HEK293 (cell line): Measurements from ENCODE around the gene GNAS.

Source experiments
- CTCF ChIA-PET: fragments of 350-600 bp; formaldehyde crosslinking; extraction: SDS; loops from one replicate; lab custom pipeline; 2021; ENCODE audit warnings: antibody characterized with exemption; lab: Yijun Ruan, JAX
- POLR2A ChIA-PET: fragments of 300-600 bp; formaldehyde crosslinking; extraction: SDS; loops from one replicate; lab custom pipeline; 2020; ENCODE audit warnings: antibody characterized with exemption, inconsistent platforms; lab: Yijun Ruan, JAX
- H3K27ac ChIP-seq: fragments of 200-500 bp; sonication (Bioruptor generic); 2 replicates; pipeline ENCODE4 v1.5.1; 2014; ENCODE audit warnings: low read depth, low read length, control low read depth, inconsistent platforms; ENCODE audit errors: extremely low read depth
- H3K36me3 ChIP-seq, 2 experiments: fragments of 200-500 bp in 1 of 2; sonication (Bioruptor generic) in 1 of 2; 1 replicate in 1 of 2; 2 replicates in 1 of 2; pipeline ENCODE4 v1.5.1; 2014 to 2017; ENCODE audit warnings: inconsistent platforms in 2 of 2, low read length in 2 of 2; ENCODE audit not compliant: control insufficient read depth in 2 of 2, insufficient read depth in 1 of 2
- H3K4me1 ChIP-seq: fragments of 200-500 bp; sonication (Bioruptor generic); 2 replicates; pipeline ENCODE4 v1.5.1; 2014; ENCODE audit warnings: mild to moderate bottlenecking, low read length, inconsistent platforms; ENCODE audit not compliant: control insufficient read depth, insufficient read depth
- H3K4me3 ChIP-seq: 2 replicates; pipeline ENCODE4 v1.5.1; 2011; ENCODE audit warnings: low read depth, mild to moderate bottlenecking, control low read depth, low read length, moderate library complexity
- H3K9me3 ChIP-seq: fragments of 200-500 bp; sonication (Bioruptor generic); 2 replicates; pipeline ENCODE4 v1.5.1; 2014; ENCODE audit warnings: low read depth, low read length, inconsistent platforms; ENCODE audit not compliant: control insufficient read depth, insufficient read depth
- CTCF ChIP-seq: fragments of 450-650 bp; formaldehyde crosslinking; IDR thresholded peaks from 2 replicates; pipeline ENCODE4 v1.5.1; 2016; ENCODE audit warnings: missing biosample characterization, missing genetic modification characterization
- GLIS2 ChIP-seq: fragments of 450-650 bp; formaldehyde crosslinking; IDR thresholded peaks from 2 replicates; pipeline ENCODE4 v1.5.1; 2016; ENCODE audit warnings: missing biosample characterization, missing genetic modification characterization
- KLF9 ChIP-seq: fragments of 450-650 bp; formaldehyde crosslinking; IDR thresholded peaks from 2 replicates; pipeline ENCODE4 v1.5.1; 2016; ENCODE audit warnings: missing biosample characterization, missing genetic modification characterization, low read depth
- RBAK ChIP-seq: fragments of 450-650 bp; formaldehyde crosslinking; IDR thresholded peaks from 2 replicates; pipeline ENCODE4 v1.5.1; 2016; ENCODE audit warnings: missing biosample characterization, missing genetic modification characterization
- ZBTB26 ChIP-seq: fragments of 450-650 bp; formaldehyde crosslinking; optimal IDR thresholded peaks from 2 replicates; pipeline ENCODE3; 2016; ENCODE audit warnings: missing biosample characterization, mild to moderate bottlenecking, missing genetic modification characterization
- ZBTB8A ChIP-seq: fragments of 450-650 bp; formaldehyde crosslinking; IDR thresholded peaks from 2 replicates; pipeline ENCODE4 v1.5.1; 2016; ENCODE audit warnings: missing biosample characterization, missing genetic modification characterization
- ZIC2 ChIP-seq: fragments of 450-650 bp; formaldehyde crosslinking; IDR thresholded peaks from 2 replicates; pipeline ENCODE4 v1.5.1; 2016; ENCODE audit warnings: missing biosample characterization, missing genetic modification characterization
- ZNF138 ChIP-seq: fragments of 450-650 bp; formaldehyde crosslinking; IDR thresholded peaks from 2 replicates; pipeline ENCODE4 v1.5.1; 2016; ENCODE audit warnings: missing biosample characterization, missing genetic modification characterization, borderline replicate concordance
- ZNF157 ChIP-seq: fragments of 450-650 bp; formaldehyde crosslinking; IDR thresholded peaks from 2 replicates; pipeline ENCODE4 v1.5.1; 2016; ENCODE audit warnings: missing biosample characterization, missing genetic modification characterization
- ZNF221 ChIP-seq: fragments of 450-650 bp; formaldehyde crosslinking; IDR thresholded peaks from 2 replicates; pipeline ENCODE4 v1.5.1; 2017; ENCODE audit warnings: missing biosample characterization, missing genetic modification characterization, borderline replicate concordance
- ZNF354C ChIP-seq: fragments of 450-650 bp; formaldehyde crosslinking; IDR thresholded peaks from 2 replicates; pipeline ENCODE4 v1.5.1; 2016; ENCODE audit warnings: missing biosample characterization, missing genetic modification characterization, low read depth, borderline replicate concordance
- ZNF394 ChIP-seq: fragments of 450-650 bp; formaldehyde crosslinking; IDR thresholded peaks from 2 replicates; pipeline ENCODE4 v1.5.1; 2016; ENCODE audit warnings: missing biosample characterization, missing genetic modification characterization, mild to moderate bottlenecking, moderate library complexity, borderline replicate concordance
- ZNF423 ChIP-seq: fragments of 450-650 bp; formaldehyde crosslinking; IDR thresholded peaks from 2 replicates; pipeline ENCODE4 v1.5.1; 2016; ENCODE audit warnings: missing biosample characterization, missing genetic modification characterization
- ZNF521 ChIP-seq: fragments of 450-650 bp; formaldehyde crosslinking; IDR thresholded peaks from 2 replicates; pipeline ENCODE4 v1.5.1; 2017; ENCODE audit warnings: missing biosample characterization, mild to moderate bottlenecking, missing genetic modification characterization
- ZNF658 ChIP-seq: fragments of 450-650 bp; formaldehyde crosslinking; IDR thresholded peaks from 2 replicates; pipeline ENCODE4; 2016; ENCODE audit warnings: missing biosample characterization, missing genetic modification characterization
- ZNF792 ChIP-seq: fragments of 450-650 bp; formaldehyde crosslinking; IDR thresholded peaks from 2 replicates; pipeline ENCODE4 v1.5.1; 2016; ENCODE audit warnings: missing biosample characterization, missing genetic modification characterization
- ZXDB ChIP-seq: fragments of 450-650 bp; formaldehyde crosslinking; IDR thresholded peaks from 2 replicates; pipeline ENCODE4 v1.5.1; 2016; ENCODE audit warnings: missing biosample characterization, missing genetic modification characterization
- TF ChIP-seq, protein P1 (sequence below): fragments of 450-650 bp; formaldehyde crosslinking; IDR thresholded peaks from 2 replicates; pipeline ENCODE4 v1.5.1; 2016; ENCODE audit warnings: missing biosample characterization, missing genetic modification characterization
- TF ChIP-seq, protein P2 (sequence below): fragments of 450-650 bp; formaldehyde crosslinking; IDR thresholded peaks from 2 replicates; pipeline ENCODE4 v1.5.1; 2016; ENCODE audit warnings: missing biosample characterization, missing genetic modification characterization
- TF ChIP-seq, protein P3 (sequence below): fragments of 450-650 bp; formaldehyde crosslinking; IDR thresholded peaks from 2 replicates; pipeline ENCODE4 v1.5.1; 2016; ENCODE audit warnings: missing biosample characterization, missing genetic modification characterization

The GNAS gene

GRCh38 chr20:58888521-58889333 lies 36.2 kb downstream of the GNAS start:
- POLR2A ChIA-PET: interaction anchor here (1.0 to 2.0 kb wide), 6 partner anchors 9 to 238 kb away, joined by 3 to 12 read pairs (median 6); partner anchors contain the start of genes ATP5F1E and STX16
- CTCF ChIA-PET: no interaction called here

More at GRCh38 chr20:58888521-58889333, 36.2 kb downstream of the GNAS start:
- Histone ChIP-seq H3K27ac (peak overlapping the region; percentile 97), H3K9me3 (no peaks in the 10 kb centered on the region), H3K4me1 (peaks cover 4% of the 10 kb centered on the region), H3K4me3 (peak overlapping the region; percentile 86), H3K36me3 (no peaks in the 10 kb centered on the region)
- TF ChIP-seq GLIS2 (tag by site-specific recombination) (0 out of 2 replicates have a peak, but pooled peaks have one; percentile 26), ZBTB8A (tag by site-specific recombination) (peak; percentile 66), ZNF792 (no peak), CTCF (tag by site-specific recombination) (no peak), ZNF521 (tag by site-specific recombination) (no peak), ZNF157 (tag by site-specific recombination) (no peak), ZNF221 (no peak), ZNF354C (tag by site-specific recombination) (no peak), ZXDB (tag by site-specific recombination) (0 out of 2 replicates have a peak, but pooled peaks have one; percentile 38), ZNF658 (tag by site-specific recombination) (no peak), ZIC2 (tag by site-specific recombination) (0 out of 2 replicates have a peak, but pooled peaks have one; percentile 10), ZNF138 (tag by site-specific recombination) (no peak), ZNF423 (tag by site-specific recombination) (no peak), ZNF394 (no peak), KLF9 (tag by site-specific recombination) (0 out of 2 replicates have a peak, but pooled peaks have one; percentile 31), RBAK (tag by site-specific recombination) (no peak), ZBTB26 (tag by site-specific recombination) (peak; percentile 59)
- TF ChIP-seq, protein P1, sequence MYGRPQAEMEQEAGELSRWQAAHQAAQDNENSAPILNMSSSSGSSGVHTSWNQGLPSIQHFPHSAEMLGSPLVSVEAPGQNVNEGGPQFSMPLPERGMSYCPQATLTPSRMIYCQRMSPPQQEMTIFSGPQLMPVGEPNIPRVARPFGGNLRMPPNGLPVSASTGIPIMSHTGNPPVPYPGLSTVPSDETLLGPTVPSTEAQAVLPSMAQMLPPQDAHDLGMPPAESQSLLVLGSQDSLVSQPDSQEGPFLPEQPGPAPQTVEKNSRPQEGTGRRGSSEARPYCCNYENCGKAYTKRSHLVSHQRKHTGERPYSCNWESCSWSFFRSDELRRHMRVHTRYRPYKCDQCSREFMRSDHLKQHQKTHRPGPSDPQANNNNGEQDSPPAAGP: no peak
- TF ChIP-seq, protein P2, sequence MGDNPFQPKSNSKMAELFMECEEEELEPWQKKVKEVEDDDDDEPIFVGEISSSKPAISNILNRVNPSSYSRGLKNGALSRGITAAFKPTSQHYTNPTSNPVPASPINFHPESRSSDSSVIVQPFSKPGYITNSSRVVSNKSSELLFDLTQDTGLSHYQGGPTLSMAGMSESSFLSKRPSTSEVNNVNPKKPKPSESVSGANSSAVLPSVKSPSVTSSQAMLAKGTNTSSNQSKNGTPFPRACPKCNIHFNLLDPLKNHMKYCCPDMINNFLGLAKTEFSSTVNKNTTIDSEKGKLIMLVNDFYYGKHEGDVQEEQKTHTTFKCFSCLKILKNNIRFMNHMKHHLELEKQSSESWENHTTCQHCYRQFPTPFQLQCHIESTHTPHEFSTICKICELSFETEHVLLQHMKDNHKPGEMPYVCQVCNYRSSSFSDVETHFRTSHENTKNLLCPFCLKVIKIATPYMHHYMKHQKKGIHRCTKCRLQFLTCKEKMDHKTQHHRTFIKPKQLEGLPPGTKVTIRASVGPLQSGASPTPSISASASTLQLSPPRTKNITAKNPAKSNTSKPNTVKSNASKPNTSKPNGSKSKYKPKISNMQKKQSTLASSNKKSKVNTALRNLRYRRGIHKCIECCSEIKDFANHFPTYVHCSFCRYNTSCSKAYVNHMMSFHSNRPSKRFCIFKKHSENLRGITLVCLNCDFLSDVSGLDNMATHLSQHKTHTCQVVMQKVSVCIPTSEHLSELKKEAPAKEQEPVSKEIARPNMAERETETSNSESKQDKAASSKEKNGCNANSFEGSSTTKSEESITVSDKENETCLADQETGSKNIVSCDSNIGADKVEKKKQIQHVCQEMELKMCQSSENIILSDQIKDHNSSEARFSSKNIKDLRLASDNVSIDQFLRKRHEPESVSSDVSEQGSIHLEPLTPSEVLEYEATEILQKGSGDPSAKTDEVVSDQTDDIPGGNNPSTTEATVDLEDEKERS: no peak
- TF ChIP-seq, protein P3, sequence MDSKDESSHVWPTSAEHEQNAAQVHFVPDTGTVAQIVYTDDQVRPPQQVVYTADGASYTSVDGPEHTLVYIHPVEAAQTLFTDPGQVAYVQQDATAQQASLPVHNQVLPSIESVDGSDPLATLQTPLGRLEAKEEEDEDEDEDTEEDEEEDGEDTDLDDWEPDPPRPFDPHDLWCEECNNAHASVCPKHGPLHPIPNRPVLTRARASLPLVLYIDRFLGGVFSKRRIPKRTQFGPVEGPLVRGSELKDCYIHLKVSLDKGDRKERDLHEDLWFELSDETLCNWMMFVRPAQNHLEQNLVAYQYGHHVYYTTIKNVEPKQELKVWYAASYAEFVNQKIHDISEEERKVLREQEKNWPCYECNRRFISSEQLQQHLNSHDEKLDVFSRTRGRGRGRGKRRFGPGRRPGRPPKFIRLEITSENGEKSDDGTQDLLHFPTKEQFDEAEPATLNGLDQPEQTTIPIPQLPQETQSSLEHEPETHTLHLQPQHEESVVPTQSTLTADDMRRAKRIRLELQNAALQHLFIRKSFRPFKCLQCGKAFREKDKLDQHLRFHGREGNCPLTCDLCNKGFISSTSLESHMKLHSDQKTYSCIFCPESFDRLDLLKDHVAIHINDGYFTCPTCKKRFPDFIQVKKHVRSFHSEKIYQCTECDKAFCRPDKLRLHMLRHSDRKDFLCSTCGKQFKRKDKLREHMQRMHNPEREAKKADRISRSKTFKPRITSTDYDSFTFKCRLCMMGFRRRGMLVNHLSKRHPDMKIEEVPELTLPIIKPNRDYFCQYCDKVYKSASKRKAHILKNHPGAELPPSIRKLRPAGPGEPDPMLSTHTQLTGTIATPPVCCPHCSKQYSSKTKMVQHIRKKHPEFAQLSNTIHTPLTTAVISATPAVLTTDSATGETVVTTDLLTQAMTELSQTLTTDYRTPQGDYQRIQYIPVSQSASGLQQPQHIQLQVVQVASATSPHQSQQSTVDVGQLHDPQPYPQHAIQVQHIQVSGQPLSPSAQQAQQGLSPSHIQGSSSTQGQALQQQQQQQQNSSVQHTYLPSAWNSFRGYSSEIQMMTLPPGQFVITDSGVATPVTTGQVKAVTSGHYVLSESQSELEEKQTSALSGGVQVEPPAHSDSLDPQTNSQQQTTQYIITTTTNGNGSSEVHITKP (tag by site-specific recombination): peak; percentile 25; the same call in 1 of the 2 replicates
